ENCODE measurements around the gene BRAF. TPM values are rescaled to one million over a fixed set of nuclear protein-coding genes. Genes with fewer than 3 reads are reported as not detected.
"Not testable (repeated sequence)": the region's sequence is repeated elsewhere in the genome, so short reads cannot be mapped to it uniquely, and the experiment has no call there.

BRAF gene
- total and polyA plus RNA-seq, 2 donors from 2014 or later = 8.0 to 43.9 TPM

GRCh38 chr7:140945940-140946339 is 21.2 kb upstream of the BRAF start:
- Histone ChIP-seq H3K27me3 (ENCODE audit: control insufficient read depth, insufficient read depth, low read length) (no peaks in the 10 kb centered on the region), H3K9me3 (ENCODE audit: control insufficient read depth in 2 of 3, insufficient read depth in 1 of 3, low read length in 3 of 3) (no peaks in the 10 kb centered on the region), H3K9ac (ENCODE audit: low read length in 3 of 3) (no peak overlapping the region), H3K36me3 (ENCODE audit: control insufficient read depth in 2 of 3, insufficient read depth in 3 of 3, low read length in 3 of 3) (no peaks in the 10 kb centered on the region), H3K4me1 (ENCODE audit: control insufficient read depth in 2 of 3, insufficient read depth in 2 of 3, low read depth in 1 of 3, low read length in 3 of 3) (no peaks in the 10 kb centered on the region), H3K27ac (ENCODE audit: low read depth in 2 of 2, low read length in 2 of 2) (no peak overlapping the region), H3K4me3 (ENCODE audit: low read length in 3 of 3) (no peak overlapping the region)
- FAIRE-seq (no peak), DNase-seq (peak in 2 of 5 donors; percentile 9 to 46)
- no peak for TF ChIP-seq CTCF (IDR thresholded peaks at IDR 0.05; ENCODE audit: borderline replicate concordance, extremely low read depth, insufficient read depth)
- intact Hi-C loops (cut with DNase I) = no loop called here

GRCh38 chr7:140942242-140942641 is 17.5 kb upstream of the BRAF start:
- H3K4me1 ChIP-seq (ENCODE audit: control insufficient read depth in 2 of 3, insufficient read depth in 2 of 3, low read depth in 1 of 3, low read length in 3 of 3); H3K9ac ChIP-seq (ENCODE audit: low read length in 3 of 3); H3K27me3 ChIP-seq (ENCODE audit: control insufficient read depth, insufficient read depth, low read length); H3K4me3 ChIP-seq (ENCODE audit: low read length in 3 of 3); DNase-seq; H3K9me3 ChIP-seq (ENCODE audit: control insufficient read depth in 2 of 3, insufficient read depth in 1 of 3, low read length in 3 of 3); intact Hi-C loops (cut with DNase I); H3K36me3 ChIP-seq (ENCODE audit: control insufficient read depth in 2 of 3, insufficient read depth in 3 of 3, low read length in 3 of 3); FAIRE-seq; H3K27ac ChIP-seq (ENCODE audit: low read depth in 2 of 2, low read length in 2 of 2): not testable (repeated sequence)

- Histone ChIP-seq H3K9ac (ENCODE audit: low read length in 3 of 3) (no peak overlapping the region), H3K9me3 (ENCODE audit: control insufficient read depth in 2 of 3, insufficient read depth in 1 of 3, low read length in 3 of 3) (no peaks in the 10 kb centered on the region), H3K4me3 (ENCODE audit: low read length in 3 of 3) (no peak overlapping the region), H3K4me1 (ENCODE audit: control insufficient read depth in 2 of 3, insufficient read depth in 2 of 3, low read depth in 1 of 3, low read length in 3 of 3) (no peaks in the 10 kb centered on the region), H3K27me3 (ENCODE audit: control insufficient read depth, insufficient read depth, low read length) (no peaks in the 10 kb centered on the region), H3K36me3 (ENCODE audit: control insufficient read depth in 2 of 3, insufficient read depth in 3 of 3, low read length in 3 of 3) (no peaks in the 10 kb centered on the region), H3K27ac (ENCODE audit: low read depth in 2 of 2, low read length in 2 of 2) (no peak overlapping the region)
- DNase-seq = no peak
- TF ChIP-seq CTCF (IDR thresholded peaks at IDR 0.05; ENCODE audit: borderline replicate concordance, extremely low read depth, insufficient read depth) = no peak
- no peak for FAIRE-seq
- intact Hi-C loops (cut with DNase I) = no loop called here
Observed at GRCh38 chr7:140940898-140941297, 16.2 kb upstream of the BRAF start.

GRCh38 chr7:140937702-140938264 is 13.1 kb upstream of the BRAF start:
- Histone ChIP-seq H3K4me1 (ENCODE audit: control insufficient read depth in 2 of 3, insufficient read depth in 2 of 3, low read depth in 1 of 3, low read length in 3 of 3) (no peaks in the 10 kb centered on the region), H3K27ac (ENCODE audit: low read depth in 2 of 2, low read length in 2 of 2) (no peak overlapping the region), H3K9ac (ENCODE audit: low read length in 3 of 3) (no peak overlapping the region), H3K27me3 (ENCODE audit: control insufficient read depth, insufficient read depth, low read length) (no peaks in the 10 kb centered on the region), H3K9me3 (ENCODE audit: control insufficient read depth in 2 of 3, insufficient read depth in 1 of 3, low read length in 3 of 3) (no peaks in the 10 kb centered on the region), H3K36me3 (ENCODE audit: control insufficient read depth in 2 of 3, insufficient read depth in 3 of 3, low read length in 3 of 3) (no peaks in the 10 kb centered on the region), H3K4me3 (ENCODE audit: low read length in 3 of 3) (no peak overlapping the region)
- DNase-seq (no peak), FAIRE-seq (no peak)
- no peak for TF ChIP-seq CTCF (IDR thresholded peaks at IDR 0.05; ENCODE audit: borderline replicate concordance, extremely low read depth, insufficient read depth)
- intact Hi-C loops (cut with DNase I) = no loop called here
